ENCODE data around the gene DYRK1B.

- TF ChIP-seq EZH2 (IDR thresholded peaks at IDR 0.05; ENCODE audit: low read length, missing control alignments): no peak
- no peak for TF ChIP-seq CTCF (conservative IDR thresholded peaks at IDR 0.05 in 1 of 2, IDR thresholded peaks at IDR 0.05 in 1 of 2; ENCODE audit: low read depth in 1 of 2, low read length in 2 of 2)
Observed at GRCh38 chr19:39834287-39834841, 402 bp upstream of the DYRK1B start.
